ENCODE data around the gene RAB12.

GRCh38 chr18:8688216-8688800 lies 79.1 kb downstream of the RAB12 start:
- TF ChIP-seq TCF7L2 (IDR thresholded peaks at IDR 0.05; ENCODE audit: borderline replicate concordance, low read depth, low read length) (no peak), ZBTB44 (tag by site-specific recombination; IDR thresholded peaks at IDR 0.05) (no peak), KLF9 (tag by site-specific recombination; IDR thresholded peaks at IDR 0.05; ENCODE audit: low read depth) (no peak), CTCF (tag by site-specific recombination; IDR thresholded peaks at IDR 0.05) (no peak), ZNF645 (tag by site-specific recombination; IDR thresholded peaks at IDR 0.05) (no peak), MYNN (tag by site-specific recombination; IDR thresholded peaks at IDR 0.05; ENCODE audit: borderline replicate concordance) (no peak), KLF1 (tag by site-specific recombination; IDR thresholded peaks at IDR 0.05) (no peak), YY1 (tag by site-specific recombination; IDR thresholded peaks at IDR 0.05) (no peak), ZNF660 (tag by site-specific recombination; IDR thresholded peaks at IDR 0.05) (no peak)
